Vagina (tissue), 2 donors: Measurements from ENCODE around the gene EIPR1.

Experiments
- POLR2A ChIP-seq, 2 donors: fragments of 450-650 bp; IDR thresholded peaks; one replicate each; pipeline ENCODE4 v1.6.1; 2017; ENCODE audit warnings: antibody characterized with exemption in 2 of 2, mild to moderate bottlenecking in 2 of 2, moderate library complexity in 2 of 2
- POLR2AphosphoS5 ChIP-seq, 2 donors: sonication (generic); formaldehyde crosslinking; IDR thresholded peaks; one replicate each; pipeline ENCODE4 v1.9.0; 2017; ENCODE audit warnings: antibody characterized with exemption in 2 of 2, mild to moderate bottlenecking in 2 of 2, low read depth in 1 of 2; ENCODE audit not compliant: insufficient read depth in 1 of 2
- TF ChIP-seq, protein P1 (sequence below), 3 experiments: fragments of 450-650 bp in 2 of 3; fragments of 200-600 bp in 1 of 3; sonication (generic) in 1 of 3; IDR thresholded peaks; one replicate each; pipeline ENCODE4 v1.5.1; 2017 to 2019; ENCODE audit warnings: antibody characterized with exemption in 3 of 3, mild to moderate bottlenecking in 2 of 3, moderate library complexity in 2 of 3

DNA sequence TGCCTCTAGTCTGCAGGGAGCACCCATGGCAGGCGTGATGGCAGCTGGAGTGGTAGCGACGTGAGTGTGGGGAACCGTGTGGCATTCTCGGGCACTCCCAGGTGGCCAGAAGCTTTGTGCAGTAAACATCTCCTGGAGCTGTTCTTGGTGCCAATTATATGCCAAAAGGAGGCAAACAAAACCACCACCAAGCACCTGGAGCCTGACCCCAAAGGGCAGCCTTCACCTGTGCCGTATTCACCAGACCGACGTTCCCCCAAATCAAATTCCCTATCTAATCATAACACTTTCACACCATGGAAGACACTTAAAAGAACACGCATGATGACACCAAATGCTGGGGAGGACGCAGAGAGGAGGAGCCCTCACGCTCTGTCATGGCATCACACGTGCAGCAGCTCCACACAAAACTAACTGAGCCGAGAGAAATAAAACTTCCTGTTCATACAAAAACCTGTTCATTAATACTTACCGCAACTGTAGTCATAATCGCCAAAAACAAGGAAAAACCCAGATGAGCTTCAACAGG lies 123.6 kb downstream of the EIPR1 start:
- TF ChIP-seq, protein P1, sequence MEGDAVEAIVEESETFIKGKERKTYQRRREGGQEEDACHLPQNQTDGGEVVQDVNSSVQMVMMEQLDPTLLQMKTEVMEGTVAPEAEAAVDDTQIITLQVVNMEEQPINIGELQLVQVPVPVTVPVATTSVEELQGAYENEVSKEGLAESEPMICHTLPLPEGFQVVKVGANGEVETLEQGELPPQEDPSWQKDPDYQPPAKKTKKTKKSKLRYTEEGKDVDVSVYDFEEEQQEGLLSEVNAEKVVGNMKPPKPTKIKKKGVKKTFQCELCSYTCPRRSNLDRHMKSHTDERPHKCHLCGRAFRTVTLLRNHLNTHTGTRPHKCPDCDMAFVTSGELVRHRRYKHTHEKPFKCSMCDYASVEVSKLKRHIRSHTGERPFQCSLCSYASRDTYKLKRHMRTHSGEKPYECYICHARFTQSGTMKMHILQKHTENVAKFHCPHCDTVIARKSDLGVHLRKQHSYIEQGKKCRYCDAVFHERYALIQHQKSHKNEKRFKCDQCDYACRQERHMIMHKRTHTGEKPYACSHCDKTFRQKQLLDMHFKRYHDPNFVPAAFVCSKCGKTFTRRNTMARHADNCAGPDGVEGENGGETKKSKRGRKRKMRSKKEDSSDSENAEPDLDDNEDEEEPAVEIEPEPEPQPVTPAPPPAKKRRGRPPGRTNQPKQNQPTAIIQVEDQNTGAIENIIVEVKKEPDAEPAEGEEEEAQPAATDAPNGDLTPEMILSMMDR (IDR thresholded peaks at IDR 0.05), result no peak
- TF ChIP-seq POLR2A (IDR thresholded peaks at IDR 0.05) (no peak), POLR2AphosphoS5 (IDR thresholded peaks at IDR 0.05; ENCODE audit: insufficient read depth in 1 of 2, low read depth in 1 of 2) (no peak)
